ENCODE data around the gene HTR2C. TPM values are rescaled to one million over a fixed set of nuclear protein-coding genes. Genes with fewer than 3 reads are reported as not detected.

Gene HTR2C
- total and polyA plus RNA-seq, 2 of the 4 experiments (the other 2 are of a cell fraction): not detected

GRCh38 chrX:114581528-114582263 lies 2.2 kb upstream of the HTR2C start:
- in situ Hi-C loops (cut with MboI; ENCODE audit: low sequenced_read_pairs): no loop called here
- Histone ChIP-seq H2AK5ac (ENCODE audit: low read depth, low read length) (no peak overlapping the region), H2BK20ac (ENCODE audit: low read depth, low read length) (no peak overlapping the region), H4K5ac (ENCODE audit: low read depth, low read length) (no peak overlapping the region), H3K27ac (ENCODE audit: insufficient read depth, low read length) (no peak overlapping the region), H3K36me3 (ENCODE audit: control insufficient read depth, insufficient read depth, low read length) (no peaks in the 10 kb centered on the region), H3K4me3 (ENCODE audit: insufficient read depth, low read depth, low read length) (no peak overlapping the region), H3K9ac (ENCODE audit: low read depth, low read length) (no peak overlapping the region), H3K56ac (ENCODE audit: extremely low read depth, insufficient read depth, low read length) (no peak overlapping the region), H4K91ac (ENCODE audit: insufficient read depth, low read depth, low read length) (no peak overlapping the region), H2AK9ac (replicated peaks; ENCODE audit: low read depth, low read length, poor library complexity) (no peak overlapping the region), H2BK120ac (ENCODE audit: low read depth, low read length) (no peak overlapping the region), H3K4ac (ENCODE audit: low read depth, low read length) (no peak overlapping the region), H3K18ac (ENCODE audit: low read depth, low read length) (no peak overlapping the region), H4K8ac (ENCODE audit: low read depth in 2 of 2, low read length in 2 of 2) (no peak overlapping the region), H3K9me1 (ENCODE audit: insufficient read depth, low read length) (no peaks in the 10 kb centered on the region), H3K4me2 (ENCODE audit: low read depth, low read length) (no peak overlapping the region), H3K9me3 (ENCODE audit: control insufficient read depth, insufficient read depth, low read length) (peaks cover 4% of the 10 kb centered on the region; the same call in 1 of the 2 replicates), H3K79me1 (ENCODE audit: low read depth in 1 of 2, low read length in 2 of 2) (no peaks in the 10 kb centered on the region), H3K14ac (replicated peaks; ENCODE audit: low read depth, low read length) (no peak overlapping the region), H3K27me3 (ENCODE audit: control insufficient read depth, insufficient read depth, low read length) (peaks cover 41% of the 10 kb centered on the region), H4K20me1 (ENCODE audit: insufficient read depth, low read length) (no peaks in the 10 kb centered on the region), H2BK5ac (ENCODE audit: low read depth, low read length, poor library complexity, severe bottlenecking) (no peak overlapping the region), H2BK15ac (ENCODE audit: low read depth, low read length) (no peak overlapping the region), H3K4me1 (ENCODE audit: control insufficient read depth, insufficient read depth, low read length) (no peaks in the 10 kb centered on the region), H3K23ac (ENCODE audit: low read depth, low read length) (no peak overlapping the region), H2AFZ (replicated peaks; ENCODE audit: low read length, poor library complexity) (no peak overlapping the region)
- ChIA-PET CTCF (no interaction called here), POLR2A (ENCODE audit: unreplicated experiment) (no interaction called here)
- no peak for ATAC-seq (ENCODE audit: low read depth)
- no TSS peak for BruUV-seq (replicated peaks)
- TF ChIP-seq POLR2A (IDR thresholded peaks at IDR 0.05; ENCODE audit: low read depth, low read length) (no peak), RAD21 (IDR thresholded peaks at IDR 0.05; ENCODE audit: low read length) (no peak), NFE2L2 (IDR thresholded peaks at IDR 0.05; ENCODE audit: low read depth, low read length) (no peak), ELK1 (IDR thresholded peaks at IDR 0.05; ENCODE audit: borderline replicate concordance, low read depth, low read length) (no peak), CEBPB (IDR thresholded peaks at IDR 0.05; ENCODE audit: low read depth, low read length) (no peak), FOS (IDR thresholded peaks at IDR 0.05; ENCODE audit: low read depth, low read length) (no peak), BHLHE40 (IDR thresholded peaks at IDR 0.05; ENCODE audit: low read depth, low read length) (no peak), MAZ (IDR thresholded peaks at IDR 0.05; ENCODE audit: borderline replicate concordance, low read depth, low read length) (no peak), MXI1 (IDR thresholded peaks at IDR 0.05; ENCODE audit: borderline replicate concordance, low read depth, low read length) (no peak), MAFK (IDR thresholded peaks at IDR 0.05; ENCODE audit: low read depth, low read length) (no peak), CHD1 (IDR thresholded peaks at IDR 0.05; ENCODE audit: low read depth, low read length) (no peak), SMC3 (IDR thresholded peaks at IDR 0.05; ENCODE audit: low read depth, low read length) (no peak)
- dilution Hi-C loops (cut with HindIII; ENCODE audit: low sequenced_read_pairs, unreplicated experiment): no loop called here
- WGBS, 2 experiments (ENCODE audit: extremely low coverage in 2 of 2, insufficient read length in 1 of 2): 9% methylated on average over 18 of the region's 45 CpGs; no CpG with 5 or more reads in 1 of the 2 experiments
- DNase-seq: no peak
- intact Hi-C loops (cut with micrococcal nuclease): no loop called here
